IPS-15b (cell line): ENCODE data around the gene LMX1A.
A peak's percentile ranks its signal among the peaks of the same experiment; 100 is the strongest.

Experiments
- H3K27me3 ChIP-seq: one replicate; pipeline ENCODE4 v1.6.1; 2013; ENCODE audit warnings: low read length; ENCODE audit not compliant: control insufficient read depth, insufficient read depth
- H3K36me3 ChIP-seq: one replicate; pipeline ENCODE4 v1.6.1; 2013; ENCODE audit warnings: low read length; ENCODE audit not compliant: control insufficient read depth, insufficient read depth
- H3K4me1 ChIP-seq: one replicate; pipeline ENCODE4 v1.6.1; 2013; ENCODE audit warnings: mild to moderate bottlenecking, low read length; ENCODE audit not compliant: control insufficient read depth, insufficient read depth
- H3K4me3 ChIP-seq: one replicate; pipeline ENCODE4 v1.5.1; 2013; ENCODE audit warnings: low read depth, low read length
- H3K9ac ChIP-seq: one replicate; pipeline ENCODE4 v1.6.1; 2013; ENCODE audit warnings: low read depth, mild to moderate bottlenecking, low read length
- H3K9me3 ChIP-seq: one replicate; pipeline ENCODE4 v1.6.1; 2013; ENCODE audit warnings: mild to moderate bottlenecking, low read length; ENCODE audit not compliant: control insufficient read depth, insufficient read depth

Gene LMX1A

DNA sequence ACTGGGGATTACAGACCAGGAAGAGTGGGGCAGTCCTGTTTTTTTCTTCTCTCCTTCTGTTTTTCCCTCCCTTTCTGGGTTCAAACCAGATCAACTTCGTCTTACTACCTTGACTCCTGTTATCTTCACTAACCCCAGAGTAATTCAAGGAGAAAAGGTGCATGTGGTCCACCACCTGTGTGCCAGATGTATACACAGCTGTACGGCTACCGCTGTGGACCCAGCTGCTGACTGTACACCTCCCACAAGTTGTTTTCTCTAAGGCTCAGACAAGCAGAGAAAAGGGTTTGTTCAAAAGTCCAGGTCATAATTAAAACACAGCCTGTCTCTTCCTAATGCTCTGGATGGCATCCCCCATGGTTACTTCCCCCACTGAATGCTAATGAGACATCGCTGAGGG is 102.1 kb downstream of the LMX1A start:
- peaks cover 7% of the 10 kb centered on the region for H3K4me1 ChIP-seq
- no peak overlapping the region for H3K4me3 ChIP-seq
- H3K9me3 ChIP-seq, result no peaks in the 10 kb centered on the region
- no peak overlapping the region for H3K9ac ChIP-seq
- no peaks in the 10 kb centered on the region for H3K36me3 ChIP-seq
- H3K27me3 ChIP-seq, result peaks cover 11% of the 10 kb centered on the region

DNA sequence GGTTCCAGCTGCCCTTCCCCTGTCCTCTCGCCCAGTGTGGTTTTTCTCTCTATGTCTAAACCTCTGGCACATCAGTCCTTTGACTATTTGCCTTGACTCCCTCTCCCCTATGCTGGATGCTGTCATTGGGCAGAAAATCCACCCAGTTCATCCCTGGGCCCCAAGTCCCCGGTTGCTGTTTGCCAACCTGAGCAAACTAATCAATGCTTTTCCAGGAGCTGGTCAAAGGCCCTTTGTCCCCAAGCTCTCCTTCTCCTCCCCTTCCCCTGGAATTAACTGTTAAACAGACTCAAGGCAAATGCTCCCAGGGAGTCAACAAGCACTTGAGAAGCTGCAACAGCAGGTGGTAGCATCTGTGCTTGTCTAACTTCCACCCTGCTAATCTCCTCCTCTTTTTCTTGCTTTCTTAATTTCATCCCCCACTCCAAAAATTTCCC is 102.7 kb downstream of the LMX1A start:
- Histone ChIP-seq H3K36me3 (no peaks in the 10 kb centered on the region), H3K4me1 (peaks cover 7% of the 10 kb centered on the region), H3K27me3 (peaks cover 11% of the 10 kb centered on the region), H3K9me3 (no peaks in the 10 kb centered on the region), H3K9ac (no peak overlapping the region), H3K4me3 (no peak overlapping the region)

DNA sequence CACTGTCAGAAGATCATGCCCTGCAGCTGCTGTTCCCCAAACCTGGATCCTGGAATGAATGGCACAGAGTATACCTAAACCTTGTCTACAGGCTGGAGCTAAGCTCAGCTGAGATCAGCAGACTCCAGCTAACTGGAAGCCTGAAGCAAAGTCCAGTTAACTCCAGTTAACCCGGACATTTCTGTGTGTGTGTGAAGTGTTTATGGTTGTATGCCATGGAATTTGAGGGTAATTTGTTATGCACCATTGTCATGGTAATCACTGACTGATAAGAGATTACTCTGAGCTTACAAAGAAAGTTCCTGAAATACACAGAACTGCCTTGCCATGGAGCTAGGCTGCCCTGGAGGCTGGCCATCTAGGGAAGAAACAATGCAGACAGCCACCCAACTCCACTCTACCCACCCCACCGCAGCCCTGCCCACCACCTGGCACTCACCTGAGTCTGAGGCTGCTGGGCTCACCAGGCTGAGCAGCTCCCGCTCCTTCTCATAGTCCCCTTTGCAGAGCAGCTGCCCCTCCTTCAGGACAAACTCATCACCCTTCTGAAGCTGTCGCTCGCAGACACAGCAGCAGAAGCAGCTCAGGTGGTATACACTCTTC is 107.4 kb downstream of the LMX1A start:
- Histone ChIP-seq H3K36me3 (no peaks in the 10 kb centered on the region), H3K4me3 (no peak overlapping the region), H3K9me3 (no peaks in the 10 kb centered on the region)

DNA sequence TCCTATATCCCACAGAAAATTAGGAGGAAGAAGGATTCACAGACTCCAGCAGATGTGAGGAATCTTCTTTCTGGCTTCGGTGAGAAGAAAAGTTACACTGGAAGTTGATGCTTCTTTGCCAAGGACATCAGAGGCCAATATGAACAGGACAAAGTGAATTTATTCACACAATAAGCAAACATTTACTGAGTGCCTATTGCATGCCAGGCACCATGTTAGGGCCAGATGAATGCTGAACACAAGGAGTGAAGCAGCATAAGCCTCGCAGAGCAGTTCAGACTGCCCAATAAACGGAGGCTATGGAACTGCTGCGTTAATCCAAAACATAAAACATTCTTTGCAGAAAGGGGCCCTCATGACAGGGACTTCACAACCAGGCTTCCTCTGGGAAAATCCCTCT is 114.6 kb downstream of the LMX1A start:
- Histone ChIP-seq H3K4me1 (no peaks in the 10 kb centered on the region), H3K9me3 (no peaks in the 10 kb centered on the region), H3K4me3 (no peak overlapping the region), H3K27me3 (peaks cover 48% of the 10 kb centered on the region), H3K36me3 (no peaks in the 10 kb centered on the region), H3K9ac (no peak overlapping the region)

More for the DNA sequence above, 107.4 kb downstream of the LMX1A start:
- Histone ChIP-seq H3K4me1 (peaks cover 4% of the 10 kb centered on the region), H3K9ac (no peak overlapping the region), H3K27me3 (no peaks in the 10 kb centered on the region)

DNA sequence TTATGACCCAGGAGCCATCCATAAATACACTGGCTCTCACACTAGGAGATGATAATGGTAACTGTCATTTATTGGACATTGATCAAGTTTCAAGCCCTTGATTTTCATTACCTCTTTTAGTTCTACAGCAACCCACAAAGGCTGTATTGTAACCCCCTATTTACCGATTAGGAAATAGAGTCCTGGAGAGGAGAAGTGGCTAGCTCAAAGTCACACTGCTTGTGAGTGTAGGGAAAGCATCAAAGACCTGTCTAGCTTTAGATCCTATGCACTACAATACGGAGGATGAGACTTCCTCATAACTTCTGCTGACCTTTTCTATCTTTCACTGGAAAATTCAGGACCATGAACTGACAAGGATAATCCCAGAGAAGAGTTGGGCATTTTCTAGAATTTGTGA is 115.2 kb downstream of the LMX1A start:
- Histone ChIP-seq H3K4me3 (no peak overlapping the region), H3K9me3 (no peaks in the 10 kb centered on the region), H3K36me3 (no peaks in the 10 kb centered on the region), H3K4me1 (no peaks in the 10 kb centered on the region), H3K9ac (no peak overlapping the region), H3K27me3 (peaks cover 54% of the 10 kb centered on the region)

DNA sequence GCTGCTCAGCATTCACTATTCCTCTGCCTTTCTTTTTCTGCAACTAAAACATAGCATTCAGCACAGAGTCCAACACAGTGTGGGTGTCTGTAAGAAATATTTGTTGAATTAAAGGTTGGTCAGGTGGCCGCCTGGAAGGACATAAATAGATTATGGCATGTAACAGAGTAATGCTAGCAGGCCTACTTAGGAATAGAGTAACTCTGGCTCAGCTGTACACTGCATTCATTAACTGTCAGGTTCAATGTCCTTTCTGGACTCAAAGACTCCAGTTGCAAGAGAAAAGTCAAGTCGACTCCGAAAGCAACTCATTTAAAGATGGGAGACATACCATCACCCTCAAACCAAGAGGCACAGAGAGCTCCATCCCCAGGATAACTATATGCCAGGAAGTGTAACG is 116.0 kb downstream of the LMX1A start:
- H3K36me3 ChIP-seq, result no peaks in the 10 kb centered on the region
- H3K4me1 ChIP-seq, result no peaks in the 10 kb centered on the region
- H3K27me3 ChIP-seq, result peaks cover 63% of the 10 kb centered on the region
- H3K9me3 ChIP-seq, result no peaks in the 10 kb centered on the region
- H3K4me3 ChIP-seq, result no peak overlapping the region
- H3K9ac ChIP-seq, result no peak overlapping the region

DNA sequence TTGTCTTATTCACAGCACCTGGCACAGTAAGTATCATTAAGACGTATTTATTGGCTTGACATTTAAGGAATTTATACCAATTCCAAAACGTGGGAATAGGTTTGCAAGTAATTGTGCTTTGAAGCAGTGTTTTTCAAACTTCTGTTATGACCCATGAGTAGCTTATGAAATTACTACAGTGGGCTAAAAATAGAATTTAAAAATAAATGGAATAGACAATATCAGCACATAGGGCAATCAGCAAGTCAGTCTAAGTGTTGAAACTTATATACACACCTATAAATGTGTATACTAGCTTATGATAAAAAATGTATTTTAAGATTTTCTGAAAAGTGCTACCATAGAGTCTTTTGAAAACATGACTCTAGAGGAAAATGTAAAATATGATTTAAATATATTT is 116.6 kb downstream of the LMX1A start:
- Histone ChIP-seq H3K9ac (no peak overlapping the region), H3K4me1 (peaks cover 2% of the 10 kb centered on the region), H3K4me3 (no peak overlapping the region), H3K27me3 (peaks cover 69% of the 10 kb centered on the region), H3K36me3 (no peaks in the 10 kb centered on the region), H3K9me3 (no peaks in the 10 kb centered on the region)

DNA sequence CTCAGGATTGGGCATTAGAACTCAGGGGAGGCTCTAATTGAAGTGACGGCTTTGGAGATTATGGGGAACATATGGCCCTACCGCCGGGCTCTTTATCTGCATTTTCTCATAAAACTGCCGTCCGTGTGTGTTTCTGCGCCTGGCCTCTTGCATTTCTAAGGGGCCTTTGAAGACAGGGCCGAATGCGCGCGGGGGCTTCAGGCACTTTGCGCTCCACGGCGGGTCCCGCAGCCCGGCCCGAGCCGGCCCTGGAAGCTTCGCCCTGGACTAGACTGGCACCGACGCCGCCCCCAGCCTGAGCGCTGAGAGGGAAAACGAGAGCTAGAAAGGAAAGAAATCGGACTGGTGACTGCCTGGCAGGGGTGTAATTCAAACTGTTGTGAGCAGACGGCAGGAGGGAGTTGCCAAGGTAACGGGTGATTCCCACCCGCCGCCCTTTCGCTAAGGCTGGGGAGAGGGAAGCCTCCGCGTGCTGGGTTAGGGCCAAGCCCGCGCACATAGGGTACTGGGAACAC is 120.7 kb downstream of the LMX1A start:
- Histone ChIP-seq H3K36me3 (no peaks in the 10 kb centered on the region), H3K4me1 (peaks cover 2% of the 10 kb centered on the region), H3K9me3 (no peaks in the 10 kb centered on the region), H3K27me3 (peaks cover 96% of the 10 kb centered on the region), H3K4me3 (peak overlapping the region; percentile 58), H3K9ac (no peak overlapping the region)

DNA sequence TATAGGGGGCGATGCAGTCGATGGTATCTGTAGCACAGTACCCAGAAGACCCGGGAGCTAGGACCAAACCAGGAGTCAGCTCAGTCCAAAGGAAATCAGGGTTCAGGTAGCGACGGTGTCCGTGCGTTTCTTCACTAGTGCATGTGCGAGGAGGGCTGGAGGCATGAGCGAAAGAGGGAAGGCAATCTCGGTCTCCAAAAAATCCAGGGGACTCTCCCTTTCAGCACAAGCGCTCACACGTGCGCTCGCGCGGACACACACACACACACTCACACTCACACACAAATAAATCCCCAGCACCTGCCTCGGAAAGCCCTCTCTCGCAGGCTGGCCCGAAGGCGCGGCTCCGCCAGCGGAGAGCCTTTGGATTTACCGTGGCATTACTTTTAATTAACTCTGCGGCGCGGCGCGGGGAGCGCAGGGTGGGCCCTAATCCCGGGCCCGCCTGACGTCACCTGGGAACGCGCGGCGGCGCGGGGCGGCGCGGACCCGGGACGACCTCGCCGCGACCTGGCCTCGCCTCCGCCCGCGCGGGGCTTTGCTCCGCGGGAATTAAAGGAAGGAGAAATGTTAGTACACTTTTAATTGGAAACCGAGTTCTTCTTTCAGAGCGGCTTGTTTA is 121.2 kb downstream of the LMX1A start:
- Histone ChIP-seq H3K9me3 (no peaks in the 10 kb centered on the region), H3K27me3 (peaks cover 90% of the 10 kb centered on the region), H3K9ac (no peak overlapping the region), H3K36me3 (no peaks in the 10 kb centered on the region), H3K4me3 (peak overlapping the region; percentile 58), H3K4me1 (peaks cover 2% of the 10 kb centered on the region)

DNA sequence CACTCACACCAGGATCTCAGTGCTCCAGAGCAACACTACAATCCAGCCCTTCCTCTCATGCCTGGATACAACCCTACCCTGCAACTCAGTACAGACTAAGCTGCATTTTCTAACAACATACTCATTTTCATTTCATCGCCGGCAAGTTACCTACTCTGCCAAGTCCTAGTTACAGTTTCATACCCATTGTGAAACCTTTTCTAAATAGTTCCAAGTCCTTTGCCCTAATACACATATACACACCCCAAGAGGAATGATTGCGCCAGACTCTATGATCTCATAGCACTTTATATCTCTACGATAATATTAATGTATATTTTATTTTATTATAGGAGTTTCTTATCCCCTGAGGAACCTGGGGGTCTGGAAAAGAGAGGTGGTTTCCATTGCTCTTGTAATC is 122.4 kb downstream of the LMX1A start:
- Histone ChIP-seq H3K36me3 (no peaks in the 10 kb centered on the region), H3K9ac (no peak overlapping the region), H3K4me1 (peaks cover 2% of the 10 kb centered on the region), H3K9me3 (no peaks in the 10 kb centered on the region), H3K27me3 (peaks cover 80% of the 10 kb centered on the region), H3K4me3 (peak overlapping the region; percentile 58)

DNA sequence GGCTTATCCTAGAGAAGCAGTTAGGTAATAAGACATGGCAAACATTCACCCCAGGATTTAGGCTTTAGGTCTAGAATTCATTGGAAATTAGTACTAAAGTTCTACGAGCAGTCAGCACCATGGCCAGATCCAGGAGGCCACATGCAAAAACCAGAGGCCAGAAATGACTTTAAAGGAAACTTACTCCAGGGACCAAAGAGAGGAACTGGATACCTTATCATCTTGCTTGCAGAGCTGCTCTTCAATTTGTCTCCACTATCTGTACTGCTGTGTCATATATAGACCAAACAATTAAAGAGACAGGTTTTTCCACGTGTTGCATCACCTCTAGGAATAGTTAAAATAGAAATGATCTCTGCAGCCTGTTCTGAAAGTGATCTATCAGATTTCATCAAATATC is 127.8 kb downstream of the LMX1A start:
- H3K9me3 ChIP-seq, result no peaks in the 10 kb centered on the region
- H3K9ac ChIP-seq, result no peak overlapping the region
- no peaks in the 10 kb centered on the region for H3K36me3 ChIP-seq
- H3K4me1 ChIP-seq, result no peaks in the 10 kb centered on the region
- peaks cover 25% of the 10 kb centered on the region for H3K27me3 ChIP-seq
- no peak overlapping the region for H3K4me3 ChIP-seq

DNA sequence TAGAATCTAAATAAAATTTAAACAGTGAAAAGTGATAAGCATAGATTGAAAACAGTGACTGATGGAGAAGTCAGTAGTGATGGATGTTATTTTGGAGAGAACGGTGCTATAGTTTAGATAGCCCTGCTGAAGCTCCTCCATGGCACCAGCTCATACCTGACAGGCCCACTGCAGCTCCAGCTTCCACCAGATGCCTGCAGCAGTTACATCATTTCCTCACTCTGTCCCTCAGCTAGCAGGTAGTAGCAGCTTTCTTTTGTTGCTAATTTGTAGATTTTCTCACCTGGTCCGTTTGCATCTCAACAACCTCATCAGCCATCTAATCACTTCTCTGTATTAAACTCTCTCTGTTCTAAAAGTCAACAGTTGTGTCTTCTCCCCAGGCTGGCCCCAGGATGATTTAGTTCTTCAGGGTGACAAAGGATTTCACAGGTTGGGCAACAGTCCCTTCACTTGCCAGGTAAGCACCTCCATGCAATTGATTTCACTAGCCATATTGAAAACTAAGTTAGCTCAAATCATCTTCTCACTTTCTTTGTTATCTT is 128.3 kb downstream of the LMX1A start:
- Histone ChIP-seq H3K9ac (no peak overlapping the region), H3K4me1 (no peaks in the 10 kb centered on the region), H3K4me3 (no peak overlapping the region), H3K36me3 (no peaks in the 10 kb centered on the region), H3K9me3 (no peaks in the 10 kb centered on the region), H3K27me3 (peaks cover 20% of the 10 kb centered on the region)
